ENCODE measurements around the gene IGF2BP1. TPM values are rescaled to one million over a fixed set of nuclear protein-coding genes. Genes with fewer than 3 reads are reported as not detected.
"Not testable (repeated sequence)": the region's sequence is repeated elsewhere in the genome, so short reads cannot be mapped to it uniquely, and the experiment has no call there.

Gene IGF2BP1
- total RNA-seq, 2 donors from 2014 or later, result 0.96 TPM; not detected in 1

DNA sequence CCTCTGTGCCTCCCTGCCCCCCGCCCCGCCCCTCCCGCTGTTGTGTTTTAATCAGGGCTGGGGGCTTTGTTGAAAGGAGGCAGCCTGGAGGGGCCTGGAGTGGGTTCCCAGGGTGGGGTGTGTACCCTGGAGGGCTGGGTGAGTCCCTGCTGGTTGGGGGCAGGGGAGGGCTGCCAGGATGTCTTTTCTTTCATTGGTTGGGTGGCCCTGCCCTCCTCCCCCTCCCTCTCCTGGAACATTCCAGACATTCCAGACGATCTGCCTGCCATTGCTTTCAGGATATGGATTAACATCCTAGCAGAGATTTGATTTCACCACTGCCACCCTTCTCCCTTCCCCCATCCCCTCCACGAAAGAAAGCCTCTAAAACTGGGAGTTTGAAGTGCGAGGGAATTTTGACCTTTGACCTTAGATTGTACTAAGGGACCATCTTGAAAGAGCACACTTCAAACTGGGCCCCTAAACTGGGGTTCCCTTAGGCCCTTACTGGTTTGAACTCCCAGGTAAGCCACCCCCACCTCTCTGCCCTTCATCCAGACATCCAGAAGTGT, 25.3 kb downstream of the IGF2BP1 start:
- H3K27me3 ChIP-seq, result no peaks in the 10 kb centered on the region
- DNase-seq, result no peak
- TF ChIP-seq, protein P1, sequence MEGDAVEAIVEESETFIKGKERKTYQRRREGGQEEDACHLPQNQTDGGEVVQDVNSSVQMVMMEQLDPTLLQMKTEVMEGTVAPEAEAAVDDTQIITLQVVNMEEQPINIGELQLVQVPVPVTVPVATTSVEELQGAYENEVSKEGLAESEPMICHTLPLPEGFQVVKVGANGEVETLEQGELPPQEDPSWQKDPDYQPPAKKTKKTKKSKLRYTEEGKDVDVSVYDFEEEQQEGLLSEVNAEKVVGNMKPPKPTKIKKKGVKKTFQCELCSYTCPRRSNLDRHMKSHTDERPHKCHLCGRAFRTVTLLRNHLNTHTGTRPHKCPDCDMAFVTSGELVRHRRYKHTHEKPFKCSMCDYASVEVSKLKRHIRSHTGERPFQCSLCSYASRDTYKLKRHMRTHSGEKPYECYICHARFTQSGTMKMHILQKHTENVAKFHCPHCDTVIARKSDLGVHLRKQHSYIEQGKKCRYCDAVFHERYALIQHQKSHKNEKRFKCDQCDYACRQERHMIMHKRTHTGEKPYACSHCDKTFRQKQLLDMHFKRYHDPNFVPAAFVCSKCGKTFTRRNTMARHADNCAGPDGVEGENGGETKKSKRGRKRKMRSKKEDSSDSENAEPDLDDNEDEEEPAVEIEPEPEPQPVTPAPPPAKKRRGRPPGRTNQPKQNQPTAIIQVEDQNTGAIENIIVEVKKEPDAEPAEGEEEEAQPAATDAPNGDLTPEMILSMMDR (IDR thresholded peaks at IDR 0.05), result no peak
- intact Hi-C loops (cut with DNase I), result no loop called here
- H3K4me1 ChIP-seq, result no peaks in the 10 kb centered on the region
- no peaks in the 10 kb centered on the region for H3K9me3 ChIP-seq
- no peak overlapping the region for H3K27ac ChIP-seq
- H3K36me3 ChIP-seq, result no peaks in the 10 kb centered on the region
- no peak overlapping the region for H3K4me3 ChIP-seq
- no peak overlapping the region for H3K9ac ChIP-seq (ENCODE audit: low read depth in 2 of 2, low read length in 2 of 2)

DNA sequence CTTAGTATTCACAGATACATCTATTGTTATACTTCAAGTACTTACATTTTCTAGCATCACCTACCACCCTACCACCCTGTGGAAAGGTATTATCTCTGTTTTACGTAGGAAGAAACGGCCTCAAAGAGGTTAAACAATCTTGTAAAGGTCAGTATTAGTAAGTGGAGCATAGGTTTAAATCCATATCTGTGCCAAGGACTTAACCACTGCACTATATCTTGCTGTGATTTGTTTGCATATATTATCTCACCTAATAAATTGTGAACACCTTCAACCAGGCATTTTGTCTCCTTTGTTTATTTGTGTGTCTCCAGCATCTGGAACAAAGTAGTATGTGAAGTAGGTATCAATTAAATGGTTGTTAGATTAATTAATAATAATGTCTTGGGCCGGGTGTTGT, 27.3 kb downstream of the IGF2BP1 start:
- H3K27me3 ChIP-seq, result no peaks in the 10 kb centered on the region
- H3K9me3 ChIP-seq, result no peaks in the 10 kb centered on the region
- TF ChIP-seq, protein P1 (IDR thresholded peaks at IDR 0.05), result no peak
- H3K9ac ChIP-seq (ENCODE audit: low read depth in 2 of 2, low read length in 2 of 2), result no peak overlapping the region
- no peak overlapping the region for H3K27ac ChIP-seq
- intact Hi-C loops (cut with DNase I), result no loop called here
- H3K4me3 ChIP-seq, result no peak overlapping the region
- H3K36me3 ChIP-seq, result no peaks in the 10 kb centered on the region
- no peak for DNase-seq
- H3K4me1 ChIP-seq, result no peaks in the 10 kb centered on the region

DNA sequence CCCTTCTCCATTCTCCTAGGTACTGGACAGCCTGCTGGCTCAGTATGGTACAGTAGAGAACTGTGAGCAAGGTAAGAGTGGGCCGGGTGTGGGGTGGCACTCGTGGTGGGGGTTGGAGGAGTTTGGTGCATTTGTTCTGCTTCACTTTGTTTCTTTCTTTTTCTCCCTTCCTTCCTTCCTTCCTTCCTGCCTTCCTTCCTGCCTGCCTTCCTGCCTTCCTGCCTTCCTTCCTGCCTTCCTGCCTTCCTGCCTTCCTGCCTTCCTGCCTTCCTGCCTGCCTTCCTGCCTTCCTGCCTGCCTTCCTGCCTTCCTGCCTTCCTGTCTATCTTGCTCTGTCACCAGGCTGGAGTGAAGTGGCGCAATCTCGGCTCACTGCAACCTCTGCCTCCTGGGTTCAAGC, 29.3 kb downstream of the IGF2BP1 start:
- intact Hi-C loops (cut with DNase I); H3K36me3 ChIP-seq; H3K27ac ChIP-seq; H3K4me1 ChIP-seq; DNase-seq; H3K9ac ChIP-seq (ENCODE audit: low read depth in 2 of 2, low read length in 2 of 2); H3K4me3 ChIP-seq; H3K9me3 ChIP-seq; H3K27me3 ChIP-seq: not testable (repeated sequence)

DNA sequence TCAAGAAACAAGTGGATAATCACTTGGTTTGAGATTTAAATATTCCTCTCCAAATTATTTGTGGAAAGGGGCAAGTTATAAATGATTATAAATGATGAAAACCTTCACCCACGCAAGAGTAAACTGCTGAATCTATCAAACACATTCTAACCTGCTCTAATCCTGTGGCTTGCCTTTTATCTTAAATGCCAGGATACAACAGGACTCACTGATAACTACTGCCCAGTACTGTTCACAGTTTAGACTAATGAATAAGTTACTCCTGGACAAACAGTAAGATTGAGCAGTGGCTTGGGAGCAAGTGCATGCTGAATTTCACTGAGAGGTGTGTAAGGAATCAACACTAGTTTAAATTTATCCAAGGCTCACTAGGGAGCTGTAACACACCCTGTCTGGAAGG, 31.1 kb downstream of the IGF2BP1 start:
- Histone ChIP-seq H3K27me3 (no peaks in the 10 kb centered on the region), H3K4me1 (no peaks in the 10 kb centered on the region), H3K36me3 (no peaks in the 10 kb centered on the region), H3K9ac (ENCODE audit: low read depth in 2 of 2, low read length in 2 of 2) (no peak overlapping the region), H3K4me3 (no peak overlapping the region), H3K9me3 (no peaks in the 10 kb centered on the region), H3K27ac (no peak overlapping the region)
- no peak for DNase-seq
- TF ChIP-seq, protein P1 (IDR thresholded peaks at IDR 0.05), result no peak
- intact Hi-C loops (cut with DNase I), result no loop called here

DNA sequence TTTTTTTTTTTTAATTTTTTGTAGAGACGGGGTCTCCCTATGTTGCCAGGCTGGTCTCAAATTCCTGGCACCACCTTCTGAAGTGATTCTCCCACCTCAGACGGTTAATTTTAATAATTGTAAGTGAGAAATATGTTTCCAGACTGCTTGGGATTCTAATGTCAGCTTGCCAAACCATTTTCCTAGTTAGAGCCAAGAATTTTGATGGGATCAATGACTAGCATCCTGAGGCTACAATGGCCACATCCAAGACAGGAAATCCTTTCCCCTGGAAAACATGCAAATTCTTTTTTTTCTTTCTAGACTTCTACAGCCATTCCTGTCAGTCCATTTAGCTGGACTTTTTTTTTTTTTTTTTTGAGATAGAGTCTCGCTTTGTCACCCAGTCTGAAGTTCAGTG, 32.6 kb downstream of the IGF2BP1 start:
- no peaks in the 10 kb centered on the region for H3K36me3 ChIP-seq
- no peaks in the 10 kb centered on the region for H3K27me3 ChIP-seq
- H3K9me3 ChIP-seq, result no peaks in the 10 kb centered on the region
- TF ChIP-seq, protein P1 (IDR thresholded peaks at IDR 0.05), result no peak
- no peak for DNase-seq
- H3K9ac ChIP-seq (ENCODE audit: low read depth in 2 of 2, low read length in 2 of 2), result no peak overlapping the region
- H3K27ac ChIP-seq, result no peak overlapping the region
- H3K4me3 ChIP-seq, result no peak overlapping the region
- H3K4me1 ChIP-seq, result no peaks in the 10 kb centered on the region
- intact Hi-C loops (cut with DNase I), result loop anchor here (2.0 to 10.0 kb wide), 3 partner anchors 145 to 355 kb away; no protein-coding TSS in a partner anchor
